KMS-11 (cell line): Measurements from ENCODE around the gene E2F7.

Experiments used
- H2AFZ ChIP-seq: fragments of 200-600 bp; sonication (generic); 2 replicates; pipeline ENCODE4 v1.6.1; 2016; ENCODE audit warnings: antibody characterized with exemption, mixed run types, low read depth
- H3K27ac ChIP-seq: fragments of 200-600 bp; sonication (generic); 2 replicates; pipeline ENCODE4 v1.6.1; 2016; ENCODE audit warnings: mild to moderate bottlenecking, mixed run types
- H3K27me3 ChIP-seq: fragments of 200-600 bp; sonication (generic); 2 replicates; pipeline ENCODE4 v1.6.1; 2017; ENCODE audit warnings: mild to moderate bottlenecking, low read depth, mixed run types, moderate library complexity; ENCODE audit not compliant: insufficient read depth
- H3K36me3 ChIP-seq: fragments of 200-600 bp; sonication (generic); 2 replicates; pipeline ENCODE4 v1.6.1; 2017; ENCODE audit warnings: mild to moderate bottlenecking, mixed run types; ENCODE audit not compliant: insufficient read depth
- H3K4me1 ChIP-seq: fragments of 200-600 bp; sonication (generic); 2 replicates; pipeline ENCODE4 v1.6.1; 2016; ENCODE audit warnings: mild to moderate bottlenecking, low read depth, mixed run types; ENCODE audit not compliant: poor library complexity, severe bottlenecking
- H3K4me2 ChIP-seq: fragments of 200-600 bp; sonication (generic); 2 replicates; pipeline ENCODE4 v1.7.0; 2016; ENCODE audit warnings: mild to moderate bottlenecking, mixed run types
- H3K4me3 ChIP-seq: fragments of 200-600 bp; sonication (generic); IDR thresholded peaks from 2 replicates; pipeline ENCODE4 v1.6.1; 2017; ENCODE audit warnings: low read depth, low read length, mixed read lengths; ENCODE audit not compliant: insufficient read depth
- H3K79me2 ChIP-seq: fragments of 200-600 bp; sonication (generic); 2 replicates; pipeline ENCODE4 v1.6.1; 2016; ENCODE audit warnings: low read depth, mixed run types; ENCODE audit not compliant: insufficient read depth
- H3K9ac ChIP-seq: fragments of 200-600 bp; sonication (generic); 2 replicates; pipeline ENCODE4 v1.6.1; 2016; ENCODE audit warnings: mild to moderate bottlenecking, mixed run types
- H4K20me1 ChIP-seq: fragments of 200-600 bp; sonication (generic); 2 replicates; pipeline ENCODE4 v1.6.1; 2016; ENCODE audit warnings: mild to moderate bottlenecking, mixed run types; ENCODE audit not compliant: insufficient read depth
- CTCF ChIP-seq: fragments of 200-600 bp; sonication (generic); conservative IDR thresholded peaks from 2 replicates; pipeline ENCODE4 v1.6.1; 2017; ENCODE audit warnings: low read depth, mild to moderate bottlenecking, antibody characterized with exemption, low read length, moderate library complexity, mixed read lengths

The E2F7 gene

GRCh38 chr12:77001276-77001675 lies 64.1 kb downstream of the E2F7 start:
- Histone ChIP-seq H3K27ac (no peak overlapping the region), H2AFZ (no peak overlapping the region), H3K4me1 (no peaks in the 10 kb centered on the region), H3K79me2 (no peaks in the 10 kb centered on the region), H3K9ac (no peak overlapping the region), H4K20me1 (no peaks in the 10 kb centered on the region), H3K36me3 (no peaks in the 10 kb centered on the region), H3K4me2 (no peak overlapping the region), H3K27me3 (no peaks in the 10 kb centered on the region), H3K4me3 (no peak overlapping the region)
- TF ChIP-seq CTCF, result no peak

DNA sequence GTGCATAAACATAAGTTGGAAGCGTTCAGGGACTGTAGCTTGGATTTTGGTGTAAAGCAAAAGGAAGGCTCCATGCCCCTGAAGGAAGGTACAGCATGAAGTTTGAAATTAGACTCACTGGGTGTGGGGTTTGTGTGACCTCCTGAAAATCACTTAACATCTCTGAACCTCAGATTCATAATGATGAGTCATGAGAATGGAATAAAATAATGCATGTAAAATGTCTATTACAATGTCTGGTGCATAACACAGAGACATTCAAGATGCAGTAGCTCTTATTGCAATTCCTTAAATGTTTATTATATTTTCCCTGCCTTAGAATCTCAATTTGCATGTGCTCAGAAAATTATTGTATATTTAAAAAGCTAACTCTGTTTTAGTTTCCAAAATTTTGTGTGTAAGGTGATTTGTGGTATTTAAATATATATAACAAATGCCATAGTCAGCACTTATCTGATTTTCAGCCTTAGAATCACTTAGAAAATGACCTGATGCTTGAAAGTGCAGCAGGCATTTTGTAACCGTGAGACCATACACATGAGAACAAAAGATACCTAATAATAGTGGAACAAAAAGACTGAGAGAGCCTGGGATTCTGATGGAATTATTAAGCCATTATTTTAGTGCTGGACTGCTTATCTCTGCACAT lies 66.3 kb downstream of the E2F7 start:
- H3K4me1 ChIP-seq, result no peaks in the 10 kb centered on the region
- no peaks in the 10 kb centered on the region for H3K36me3 ChIP-seq
- H3K27ac ChIP-seq, result no peak overlapping the region
- no peak overlapping the region for H2AFZ ChIP-seq
- no peaks in the 10 kb centered on the region for H3K79me2 ChIP-seq
- no peak for TF ChIP-seq CTCF
- H3K9ac ChIP-seq, result no peak overlapping the region
- H3K4me2 ChIP-seq, result no peak overlapping the region
- no peaks in the 10 kb centered on the region for H3K27me3 ChIP-seq
- no peaks in the 10 kb centered on the region for H4K20me1 ChIP-seq
- H3K4me3 ChIP-seq, result no peak overlapping the region

DNA sequence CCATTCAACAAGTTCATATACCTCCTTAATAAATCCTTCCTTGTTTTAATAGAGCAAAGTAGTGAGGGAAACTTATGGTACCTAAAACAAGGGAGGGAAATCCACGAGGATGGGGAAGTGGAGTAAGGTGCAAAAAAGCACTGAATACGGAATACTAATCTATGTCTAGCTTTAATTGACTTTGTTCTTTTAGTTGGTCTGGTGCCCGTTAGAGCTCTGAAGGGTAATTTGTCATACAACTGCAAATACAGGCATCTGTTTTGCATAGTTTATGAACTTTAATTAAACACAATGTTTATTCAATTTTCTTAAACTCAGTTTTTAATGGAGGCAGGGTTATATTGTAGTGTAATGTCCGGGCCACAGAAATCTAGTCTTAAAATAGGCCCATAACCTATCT lies 67.0 kb downstream of the E2F7 start:
- H3K4me2 ChIP-seq, result no peak overlapping the region
- no peaks in the 10 kb centered on the region for H4K20me1 ChIP-seq
- H3K27ac ChIP-seq, result no peak overlapping the region
- no peak for TF ChIP-seq CTCF
- H2AFZ ChIP-seq, result no peak overlapping the region
- H3K4me1 ChIP-seq, result no peaks in the 10 kb centered on the region
- no peaks in the 10 kb centered on the region for H3K79me2 ChIP-seq
- no peak overlapping the region for H3K4me3 ChIP-seq
- no peaks in the 10 kb centered on the region for H3K27me3 ChIP-seq
- H3K36me3 ChIP-seq, result no peaks in the 10 kb centered on the region
- no peak overlapping the region for H3K9ac ChIP-seq

DNA sequence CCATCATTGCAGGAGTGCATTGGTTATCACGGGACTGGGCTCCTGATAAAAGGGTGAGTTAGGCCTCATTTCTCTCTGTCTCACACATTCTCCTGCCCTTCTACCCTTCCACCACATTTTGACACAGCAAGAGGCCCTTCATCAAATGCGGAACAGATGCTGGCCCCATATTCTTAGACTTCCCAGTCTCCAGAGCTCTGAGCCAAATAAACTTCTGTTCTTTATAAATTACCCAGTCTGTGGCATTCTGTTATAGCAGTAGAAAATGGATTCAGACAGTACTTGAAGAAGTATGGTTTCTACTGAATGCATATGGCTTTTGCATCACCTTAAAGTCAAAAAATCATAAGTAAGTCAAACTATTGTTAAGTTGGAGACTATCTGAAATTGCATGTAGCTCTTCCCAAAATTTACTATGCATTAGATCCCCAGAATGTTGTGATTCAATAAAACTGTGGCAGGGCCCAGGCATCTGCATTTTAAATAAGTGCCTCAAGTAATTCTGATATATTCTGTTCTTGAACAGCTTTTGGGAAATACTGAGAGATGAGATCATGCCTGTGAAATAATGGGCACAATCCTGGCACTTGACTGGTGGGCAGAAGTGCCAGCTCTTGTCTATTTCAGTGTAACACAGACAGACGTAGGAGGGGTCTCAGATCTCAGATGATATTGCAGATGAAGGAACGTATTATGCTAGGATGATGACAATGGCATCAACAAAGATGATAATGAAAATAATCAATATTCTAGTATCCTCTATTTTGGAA lies 68.2 kb downstream of the E2F7 start:
- TF ChIP-seq CTCF, result no peak

More for the DNA sequence above, 68.2 kb downstream of the E2F7 start:
- no peaks in the 10 kb centered on the region for H3K27me3 ChIP-seq
- H3K4me2 ChIP-seq, result no peak overlapping the region
- no peaks in the 10 kb centered on the region for H3K36me3 ChIP-seq
- H3K4me3 ChIP-seq, result no peak overlapping the region
- H3K27ac ChIP-seq, result no peak overlapping the region
- H3K79me2 ChIP-seq, result no peaks in the 10 kb centered on the region
- no peaks in the 10 kb centered on the region for H3K4me1 ChIP-seq
- H2AFZ ChIP-seq, result no peak overlapping the region
- H4K20me1 ChIP-seq, result no peaks in the 10 kb centered on the region
- no peak overlapping the region for H3K9ac ChIP-seq
